CD4-positive, alpha-beta T cell treated with Interleukin-15 for 4 hours (primary cell): ENCODE measurements around the gene GGTLC2.
"Not testable (repeated sequence)": the region's sequence is repeated elsewhere in the genome, so short reads cannot be mapped to it uniquely, and the experiment has no call there.

Experiments
- DNase-seq: peaks from one replicate; pipeline ENCODE4 v3.0.0-alpha.2; 2020; ENCODE audit warnings: low spot score

Gene GGTLC2

DNA sequence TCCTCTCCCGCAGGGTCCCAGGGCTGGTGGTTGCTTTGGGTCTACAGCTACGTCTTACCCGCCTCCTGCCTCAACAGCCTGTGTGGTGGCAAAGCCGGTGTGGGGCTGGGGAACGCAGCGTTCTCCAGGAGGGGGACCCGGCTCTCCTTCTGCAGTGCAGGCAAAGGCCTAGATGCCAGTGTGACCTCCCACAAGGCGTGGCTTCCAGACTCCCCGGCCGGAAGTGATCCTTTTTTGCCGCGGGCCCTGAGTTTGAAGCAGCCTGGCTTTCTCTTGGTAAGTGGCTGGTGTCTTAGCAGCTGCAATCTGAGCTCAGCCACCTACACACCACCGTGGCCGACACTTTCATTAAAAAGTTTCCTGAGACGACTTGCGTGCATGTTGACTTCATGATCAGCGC, 6.1 kb upstream of the GGTLC2 start:
- DNase-seq = not testable (repeated sequence)

DNA sequence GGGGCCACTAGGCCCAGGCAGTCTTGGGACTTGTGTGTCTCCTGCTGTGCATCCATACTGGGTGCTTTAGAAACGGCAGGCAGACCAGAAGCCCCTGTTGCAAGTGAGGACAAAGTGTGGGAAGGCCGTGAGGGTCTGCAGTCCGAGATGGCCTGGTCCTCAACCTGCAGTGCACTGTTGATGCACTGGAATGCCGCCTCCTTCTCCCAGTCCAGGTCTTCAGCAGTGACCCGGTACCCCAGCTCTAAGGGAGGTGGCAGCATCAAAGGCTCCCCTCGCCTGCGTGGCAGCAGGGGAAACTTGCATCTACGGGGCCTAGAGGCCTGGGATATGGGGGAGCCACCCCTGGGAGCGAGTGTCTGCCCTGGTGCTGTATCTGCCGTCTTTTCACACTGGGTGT, 2.2 kb upstream of the GGTLC2 start:
- DNase-seq = not testable (repeated sequence)

DNA sequence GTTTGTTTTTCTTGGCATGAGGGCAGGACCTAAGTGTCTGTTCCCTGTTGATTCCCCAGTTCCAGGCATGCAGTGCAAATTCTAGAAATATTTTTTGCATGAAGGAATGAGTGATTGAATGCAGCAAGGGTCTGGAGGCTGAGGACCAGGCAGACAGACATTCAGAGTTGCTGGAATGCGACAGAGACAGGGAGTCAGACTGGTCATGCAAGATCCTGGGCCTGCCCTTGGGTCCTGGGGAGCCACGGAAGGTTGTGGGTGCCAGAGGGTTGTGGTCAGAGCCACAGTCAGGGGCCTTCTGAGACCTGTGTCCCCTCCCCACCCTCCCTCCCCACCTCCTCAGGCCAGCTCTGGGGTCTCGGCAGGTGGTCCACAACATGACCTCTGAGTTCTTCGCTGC, 1.6 kb downstream of the GGTLC2 start:
- not testable (repeated sequence) for DNase-seq

DNA sequence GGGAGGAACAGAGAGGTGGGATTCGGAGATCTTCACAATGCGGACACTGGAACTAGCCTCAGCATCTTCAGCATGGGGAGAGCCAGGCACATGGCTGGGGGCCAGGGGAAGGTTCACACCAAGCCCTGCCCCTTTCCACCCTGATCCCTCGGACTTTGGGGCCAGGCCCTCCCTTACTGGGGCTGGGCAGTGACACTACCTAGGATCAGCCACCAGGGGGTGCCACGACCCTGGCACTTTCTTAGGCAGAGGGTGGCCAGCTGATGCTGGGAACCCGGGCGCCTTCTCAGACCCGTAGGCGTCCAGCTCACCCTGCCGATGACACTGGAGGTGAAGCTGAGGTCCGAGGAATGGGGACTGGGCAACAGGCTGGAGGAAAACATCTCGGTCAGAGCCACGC, 3.5 kb downstream of the GGTLC2 start:
- DNase-seq = not testable (repeated sequence)

DNA sequence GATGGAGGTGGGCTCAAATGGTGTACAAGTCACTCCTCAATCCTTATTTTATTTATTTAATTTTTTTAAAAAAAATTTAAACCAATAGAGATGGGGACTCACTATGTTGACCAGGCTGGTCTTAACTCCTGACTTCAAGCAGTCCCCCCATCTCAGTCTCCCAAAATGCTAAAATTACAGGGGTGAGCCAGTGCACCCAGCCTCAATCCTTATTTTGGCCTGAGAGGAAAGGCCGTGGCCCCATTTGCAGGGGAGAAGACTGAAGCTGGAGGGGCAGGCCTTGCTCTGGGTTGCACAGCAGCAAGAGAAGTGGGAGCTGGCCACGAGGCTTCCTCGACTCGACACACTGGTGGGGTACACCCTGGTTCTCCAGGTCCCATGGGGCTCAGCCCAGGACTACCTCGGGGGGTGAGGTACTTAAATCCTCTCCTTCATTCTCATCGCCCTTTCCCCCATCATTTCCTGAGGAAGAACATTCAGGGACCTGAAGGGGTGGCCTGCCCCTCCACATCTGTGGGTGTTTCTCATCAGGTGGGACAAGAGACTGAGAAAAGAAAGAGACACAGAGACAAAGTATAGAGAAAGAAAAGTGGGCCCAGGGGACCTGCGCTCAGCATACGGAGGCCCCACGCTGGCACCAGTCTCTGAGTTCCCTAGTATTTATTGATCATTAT, 4.6 kb downstream of the GGTLC2 start:
- DNase-seq = not testable (repeated sequence)

DNA sequence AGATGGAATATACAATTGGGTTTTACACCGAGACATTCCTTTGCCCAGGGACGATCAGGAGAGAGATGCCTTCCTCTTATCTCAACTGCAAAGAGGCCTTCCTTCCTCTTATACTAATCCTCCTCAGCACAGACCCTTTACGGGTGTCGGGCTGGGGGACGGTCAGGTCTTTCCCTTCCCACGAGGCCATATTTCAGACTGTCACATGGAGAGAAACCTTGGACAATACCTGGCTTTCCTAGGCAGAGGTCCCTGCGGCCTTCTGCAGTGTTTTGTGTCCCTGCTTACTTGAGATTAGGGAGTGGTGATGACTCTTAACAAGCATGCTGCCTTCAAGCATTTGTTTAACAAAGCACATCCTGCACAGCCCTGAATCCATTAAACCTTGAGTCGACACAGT, 5.3 kb downstream of the GGTLC2 start:
- not testable (repeated sequence) for DNase-seq

DNA sequence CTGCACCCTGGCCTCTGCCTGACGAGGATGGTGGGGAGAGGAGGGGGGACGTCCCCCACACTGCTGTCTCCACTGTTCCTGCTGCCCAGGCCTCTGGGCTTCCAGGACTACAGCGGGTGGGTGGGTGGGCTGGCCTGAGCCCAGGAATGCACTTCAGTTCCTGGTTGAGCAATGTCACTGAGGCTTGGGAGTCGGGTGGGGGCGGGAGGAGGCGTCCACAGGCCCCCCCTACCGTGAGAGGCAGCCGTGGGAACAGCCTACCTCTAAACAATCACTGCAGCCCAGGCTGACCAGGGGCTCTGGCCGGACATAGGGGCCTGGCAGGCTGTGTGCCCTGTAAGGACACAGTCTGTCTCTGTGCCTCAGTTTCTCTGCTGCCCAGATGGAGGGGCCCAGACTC, 6.0 kb downstream of the GGTLC2 start:
- not testable (repeated sequence) for DNase-seq

DNA sequence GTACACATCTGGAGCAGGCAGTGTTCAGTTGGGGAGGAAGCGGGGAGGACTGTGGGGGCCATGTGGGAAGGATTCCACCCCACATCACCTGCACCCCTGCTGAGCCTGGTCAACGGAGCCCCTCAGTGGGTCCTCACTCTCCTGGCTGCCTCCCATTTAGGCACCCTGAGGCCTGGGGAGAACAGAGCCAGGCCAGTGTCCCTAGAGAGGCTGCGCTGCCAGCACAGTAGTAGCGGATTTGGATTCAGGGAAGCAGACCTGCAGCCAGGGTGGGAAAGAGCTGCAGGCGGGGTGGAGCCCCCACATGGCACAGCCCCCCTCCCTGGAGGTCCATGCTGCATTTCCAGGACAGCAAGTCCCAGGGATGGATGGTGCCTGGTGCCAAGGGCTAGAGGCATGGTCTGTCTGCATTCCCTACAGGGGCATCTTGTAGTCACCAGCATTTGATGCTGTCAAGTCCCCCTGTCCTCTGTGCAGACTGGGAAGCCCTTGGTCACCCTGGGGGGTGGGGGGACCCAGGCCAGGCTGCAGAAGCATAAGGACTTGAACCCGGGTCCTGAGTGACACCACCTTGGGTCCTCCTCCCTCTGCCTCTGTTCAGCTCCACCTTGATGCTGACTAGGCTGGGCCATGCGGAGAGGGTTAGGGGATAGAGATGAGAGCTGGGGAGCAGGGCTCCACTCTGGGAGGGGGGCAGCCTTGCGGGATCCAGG, 6.5 kb downstream of the GGTLC2 start:
- not testable (repeated sequence) for DNase-seq

DNA sequence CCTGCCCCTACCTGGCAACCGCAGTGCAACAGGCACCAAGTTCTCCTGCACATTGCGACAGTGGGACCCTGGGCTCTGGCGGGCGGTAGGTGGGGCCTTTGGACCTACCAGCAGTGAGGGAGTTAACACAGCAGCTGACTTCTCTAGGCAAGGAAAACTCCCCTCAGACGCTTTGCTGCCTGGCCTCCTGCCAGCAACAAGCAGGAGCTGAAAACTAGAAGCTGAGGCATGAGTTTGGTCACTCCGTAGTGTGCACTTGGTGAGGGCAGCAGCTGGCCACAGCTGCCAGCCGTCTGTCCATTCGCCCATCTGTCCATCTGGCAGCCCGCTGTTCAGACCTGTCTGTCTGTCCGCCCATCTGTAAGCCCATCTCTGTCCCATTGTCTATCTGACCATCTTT, 7.2 kb downstream of the GGTLC2 start:
- not testable (repeated sequence) for DNase-seq

DNA sequence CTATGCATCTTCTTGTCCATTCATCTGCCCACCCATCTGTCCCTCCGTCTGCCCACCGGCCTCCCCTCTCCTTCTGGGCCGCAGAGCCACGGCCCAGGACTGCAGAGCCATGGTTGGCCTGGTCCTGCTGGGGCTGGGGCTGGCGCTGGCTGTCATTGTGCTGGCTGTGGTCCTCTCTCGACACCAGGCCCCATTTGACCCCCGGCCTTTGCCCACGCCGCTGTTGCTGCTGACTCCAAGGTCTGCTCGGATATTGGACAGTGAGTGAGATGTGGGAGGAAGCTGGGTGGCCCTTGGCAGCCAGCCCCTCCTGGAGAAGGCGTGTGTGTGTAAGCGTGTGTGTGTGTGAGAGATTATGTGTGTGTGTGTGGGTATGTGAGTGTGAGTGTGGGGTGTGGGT, 7.7 kb downstream of the GGTLC2 start:
- DNase-seq = not testable (repeated sequence)

DNA sequence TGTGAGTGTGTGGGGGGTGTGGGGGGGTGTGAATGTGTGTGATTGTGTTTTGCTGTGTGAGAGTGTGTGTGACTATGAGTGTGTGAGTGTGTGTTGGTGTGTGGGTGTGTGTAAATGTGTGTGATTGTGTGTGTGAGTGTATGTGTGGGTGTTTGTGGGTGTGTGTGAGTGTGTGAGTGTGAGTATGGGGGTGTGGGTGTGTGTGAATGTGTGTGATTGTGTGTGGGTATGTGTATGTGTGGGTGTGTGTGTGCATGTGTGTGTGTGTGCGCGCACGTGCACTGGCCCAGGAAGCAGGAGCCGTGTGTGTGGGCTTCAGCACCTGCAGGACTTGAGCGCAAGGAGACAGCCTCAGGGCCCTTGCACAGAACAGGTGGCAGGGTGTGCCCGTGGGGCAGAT, 8.2 kb downstream of the GGTLC2 start:
- not testable (repeated sequence) for DNase-seq

DNA sequence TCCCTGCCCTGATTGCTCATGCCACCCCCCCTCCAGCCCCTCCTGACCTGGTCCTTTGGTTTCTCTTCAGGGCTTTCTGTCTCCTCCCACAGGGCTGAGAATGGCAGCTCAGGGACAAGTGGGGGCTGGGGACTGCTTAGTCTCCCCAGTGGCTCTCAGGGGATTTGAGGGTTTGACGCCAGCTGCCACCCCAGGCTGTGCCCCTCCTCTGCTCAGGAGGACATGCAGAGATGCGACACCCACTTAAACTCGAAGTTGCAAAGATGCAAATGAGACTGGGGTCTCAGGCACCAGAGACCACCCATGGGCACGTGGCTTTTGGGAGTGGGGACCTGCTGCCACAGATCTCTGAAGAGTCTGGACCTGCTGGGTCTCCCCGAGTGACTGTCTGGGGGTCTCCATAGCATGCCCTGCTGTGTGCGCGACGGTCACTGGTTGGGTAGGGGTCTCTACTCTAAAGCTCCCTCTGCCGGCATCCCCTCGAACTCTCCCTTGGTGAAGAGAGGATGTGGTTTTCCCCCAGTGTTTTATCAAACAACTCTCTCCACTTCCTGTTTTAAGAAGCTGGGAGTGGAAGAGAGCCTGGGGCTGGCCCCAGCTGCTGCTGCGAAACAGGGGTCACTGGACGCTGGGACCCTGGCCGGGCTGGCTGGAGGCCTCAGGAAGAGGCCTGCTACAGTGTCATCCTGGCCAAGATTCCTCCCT, 9.4 kb downstream of the GGTLC2 start:
- DNase-seq = not testable (repeated sequence)

DNA sequence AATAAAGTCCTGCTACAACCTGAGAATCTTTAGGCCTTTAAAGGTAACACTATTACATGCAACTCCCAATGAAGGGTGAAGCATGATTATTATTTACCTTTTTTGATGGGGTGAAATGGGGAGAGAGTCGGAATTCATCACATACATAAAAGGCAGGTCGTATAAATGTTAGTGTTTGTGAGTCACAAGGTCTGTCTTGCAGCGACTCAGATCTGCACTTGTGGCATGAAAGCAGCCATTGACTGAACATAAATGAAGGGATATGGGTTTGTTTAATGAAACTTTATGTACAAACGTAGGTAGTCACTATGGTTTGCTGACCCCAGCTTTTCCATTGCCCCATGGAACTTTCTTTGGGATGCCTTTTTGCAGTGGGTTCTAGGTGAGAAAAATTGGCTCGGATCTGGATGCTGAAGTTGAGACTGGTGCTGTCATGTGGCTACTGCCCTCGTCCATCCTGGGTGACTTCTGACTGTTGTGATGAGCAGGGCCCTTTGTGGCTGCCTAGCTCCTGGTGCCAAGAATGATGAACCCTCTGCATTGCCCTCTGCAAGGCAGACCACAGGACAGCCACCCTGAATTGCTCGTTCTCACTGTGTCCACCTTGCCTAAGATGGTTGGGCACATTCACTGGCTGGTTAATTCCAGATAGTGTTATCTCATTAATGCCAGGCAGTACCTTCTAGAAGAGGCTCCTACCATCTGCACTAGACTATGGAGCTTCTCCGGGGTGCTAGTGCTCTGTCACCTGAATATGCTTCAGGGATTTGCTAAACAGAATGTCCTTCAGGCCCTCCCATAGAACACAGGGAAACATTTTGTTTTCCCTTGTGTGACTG, 11.3 kb downstream of the GGTLC2 start:
- no peak for DNase-seq

DNA sequence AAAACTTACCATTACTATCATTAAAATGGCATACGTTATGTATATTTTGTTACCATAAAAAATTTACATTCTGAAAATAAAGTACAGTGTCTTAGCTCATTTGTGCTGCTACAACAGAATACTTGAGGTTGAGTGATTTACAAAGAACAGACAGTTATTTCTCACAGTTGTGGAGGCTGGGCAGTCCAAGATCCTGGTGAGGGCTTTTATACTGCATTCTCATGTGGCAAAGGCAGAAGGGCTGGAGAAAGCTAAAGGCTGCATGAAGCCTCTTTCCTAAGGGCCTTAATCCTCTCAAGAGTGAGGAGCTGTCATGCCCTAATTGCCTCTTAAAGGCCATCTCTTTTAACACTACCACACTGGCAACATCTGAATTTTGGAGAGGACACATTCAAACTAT, 13.3 kb downstream of the GGTLC2 start:
- DNase-seq = no peak

DNA sequence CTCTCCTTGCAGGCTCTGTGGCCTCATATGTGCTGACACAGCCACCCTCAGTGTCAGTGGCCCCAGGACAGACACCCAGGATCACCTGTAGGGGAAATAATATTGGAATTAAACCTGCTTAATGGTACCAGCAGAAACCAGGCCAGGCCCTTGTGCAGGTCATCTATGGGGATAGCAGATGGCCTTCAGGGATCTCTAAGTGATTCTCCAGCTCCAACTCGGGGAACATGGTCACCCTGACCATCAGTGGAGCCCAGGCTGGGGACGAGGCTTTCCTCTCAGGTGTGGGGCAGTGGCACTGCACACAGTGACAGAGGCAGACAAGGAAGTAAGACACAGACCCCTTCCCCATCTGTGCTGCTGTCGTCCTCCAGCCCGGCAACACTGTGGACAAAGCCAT, 16.9 kb downstream of the GGTLC2 start:
- DNase-seq = no peak

DNA sequence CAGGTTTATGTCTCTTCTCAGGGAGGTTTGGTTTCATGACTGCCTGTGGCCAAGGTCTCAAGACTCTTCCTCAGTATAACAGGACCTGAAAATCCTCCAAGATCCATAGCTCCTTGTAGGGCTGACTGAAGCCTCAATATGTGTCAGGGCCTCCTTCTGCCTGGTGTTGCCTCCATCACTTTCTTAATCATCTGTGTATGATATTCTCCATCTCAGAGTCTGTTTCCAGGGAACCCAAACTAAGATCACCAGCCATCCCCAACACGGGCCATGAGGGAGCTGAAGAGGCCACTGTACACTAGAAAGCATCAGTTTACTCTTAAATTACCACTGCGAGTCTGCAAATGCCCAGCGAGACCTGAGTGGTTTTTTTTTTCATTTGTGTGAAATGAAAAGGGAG, 17.7 kb downstream of the GGTLC2 start:
- DNase-seq = no peak

DNA sequence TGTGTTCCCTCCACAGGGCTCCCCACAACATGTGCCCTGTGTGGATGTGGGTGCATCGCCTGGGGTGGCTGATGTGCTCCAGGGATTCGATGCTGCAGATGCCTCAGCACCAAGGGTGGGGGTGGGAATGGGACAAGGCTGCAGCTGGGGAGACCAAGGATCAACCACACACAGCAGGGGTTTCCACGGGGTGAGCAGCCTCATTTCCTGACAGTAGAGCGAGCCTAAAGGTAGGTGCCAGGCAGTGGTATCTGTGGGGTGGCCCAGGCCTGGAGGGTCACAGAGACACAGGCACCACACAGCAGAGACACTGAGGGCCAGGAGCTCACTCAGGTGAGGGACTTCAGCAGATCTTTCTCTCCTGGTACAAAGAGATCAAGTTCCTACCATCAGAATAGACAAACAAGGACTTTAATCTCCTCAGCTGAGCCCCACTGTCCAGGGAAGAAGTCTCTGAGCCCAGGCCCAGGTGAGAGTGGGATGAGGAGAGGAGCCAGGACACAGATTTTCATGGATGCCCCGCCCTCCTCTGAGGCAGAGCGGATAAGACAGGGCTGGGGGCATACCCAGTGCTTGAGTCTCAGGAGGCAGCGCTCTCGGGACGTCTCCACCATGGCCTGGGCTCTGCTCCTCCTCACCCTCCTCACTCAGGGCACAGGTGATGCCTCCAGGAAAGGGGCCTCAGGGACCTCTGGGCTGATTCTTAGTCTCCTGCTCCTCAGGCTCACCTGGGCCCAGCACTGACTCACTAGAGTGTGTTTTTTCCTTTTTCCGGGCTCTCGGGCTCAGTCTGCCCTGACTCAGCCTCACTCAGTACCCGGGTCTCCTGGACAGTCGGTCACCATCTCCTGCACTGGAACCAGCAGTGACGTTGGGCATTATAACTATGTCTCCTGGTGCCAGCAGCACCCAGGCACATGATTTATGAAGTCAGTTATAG, 19.7 kb downstream of the GGTLC2 start:
- no peak for DNase-seq

DNA sequence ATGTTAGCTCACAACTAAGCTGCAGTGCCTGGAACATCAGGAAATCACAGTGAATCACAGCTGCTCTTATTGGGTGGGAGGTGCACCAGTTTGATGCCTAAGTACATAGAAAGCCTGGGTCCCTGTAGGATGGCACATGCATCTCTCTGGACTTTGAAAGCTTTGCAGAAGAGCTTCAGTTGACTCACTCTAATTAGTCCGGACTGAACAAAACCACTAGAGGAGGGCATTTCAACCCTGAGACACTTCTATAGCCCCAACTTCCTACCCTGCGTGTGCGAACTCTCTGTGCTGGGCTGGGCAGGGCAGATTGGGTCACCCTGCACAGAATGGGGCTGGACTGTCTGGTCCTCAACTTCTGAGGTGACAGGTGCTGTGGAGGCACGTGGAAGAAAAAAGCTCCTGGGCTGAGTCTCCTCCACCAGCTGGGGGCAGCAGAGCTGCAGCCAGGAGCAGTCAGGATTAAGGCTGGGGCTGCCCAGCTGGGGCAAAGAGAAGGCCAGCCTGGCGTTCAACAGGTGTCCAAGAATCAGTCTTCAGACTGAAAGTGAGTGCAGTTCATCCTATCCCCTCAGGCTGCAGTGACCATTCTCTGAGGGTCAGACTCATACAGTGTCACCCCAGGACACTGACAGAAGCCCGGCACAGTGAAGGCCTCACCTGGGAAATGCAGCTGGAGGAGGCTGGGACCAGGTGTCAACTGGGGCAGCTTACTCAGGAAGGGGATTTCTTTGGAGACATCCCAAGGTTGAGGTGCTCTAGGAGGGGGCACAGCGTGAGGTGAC, 22.1 kb downstream of the GGTLC2 start:
- DNase-seq = no peak

DNA sequence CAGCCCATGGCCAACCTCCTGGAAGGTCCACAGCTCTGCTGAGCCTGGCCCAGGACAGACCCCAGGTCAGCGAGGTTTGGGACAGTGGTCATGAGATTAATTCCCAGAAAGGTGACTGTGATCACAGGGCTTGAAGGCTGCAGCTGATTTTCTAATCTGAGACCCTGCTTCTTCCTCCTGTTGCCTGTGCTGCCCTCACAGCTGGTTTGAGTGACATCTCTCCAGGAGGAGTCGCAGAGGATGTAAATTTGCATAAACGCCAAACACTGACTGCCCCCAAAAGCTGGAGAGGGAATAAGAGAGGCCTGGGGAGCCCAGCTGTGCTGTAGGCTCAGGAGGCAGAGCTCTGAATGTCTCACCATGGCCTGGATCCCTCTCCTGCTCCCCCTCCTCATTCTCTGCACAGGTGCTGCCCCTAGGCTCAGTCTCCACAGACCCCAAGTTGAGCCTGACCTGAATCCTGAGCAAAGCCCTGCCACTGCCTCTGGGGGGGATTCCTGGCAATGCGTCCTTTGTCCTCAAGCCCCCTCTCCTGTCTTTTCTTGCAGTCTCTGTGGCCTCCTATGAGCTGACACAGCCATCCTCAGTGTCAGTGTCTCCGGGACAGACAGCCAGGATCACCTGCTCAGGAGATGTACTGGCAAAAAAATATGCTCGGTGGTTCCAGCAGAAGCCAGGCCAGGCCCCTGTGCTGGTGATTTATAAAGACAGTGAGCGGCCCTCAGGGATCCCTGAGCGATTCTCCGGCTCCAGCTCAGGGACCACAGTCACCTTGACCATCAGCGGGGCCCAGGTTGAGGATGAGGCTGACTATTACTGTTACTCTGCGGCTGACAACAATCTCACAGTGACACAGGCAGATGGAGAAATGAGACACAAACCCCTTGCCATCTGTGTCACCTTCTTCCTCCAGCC, 23.8 kb downstream of the GGTLC2 start:
- no peak for DNase-seq
